SIG-M5 treated with dmso at 0.1 percent for 504 hours (cell line): ENCODE results near the gene MUC6.

Experiments
- DNase-seq: peaks from one replicate; lab custom pipeline; 2025; ENCODE audit not compliant: unreplicated experiment; lab: John Stamatoyannopoulos, UW

The MUC6 gene, protein sequence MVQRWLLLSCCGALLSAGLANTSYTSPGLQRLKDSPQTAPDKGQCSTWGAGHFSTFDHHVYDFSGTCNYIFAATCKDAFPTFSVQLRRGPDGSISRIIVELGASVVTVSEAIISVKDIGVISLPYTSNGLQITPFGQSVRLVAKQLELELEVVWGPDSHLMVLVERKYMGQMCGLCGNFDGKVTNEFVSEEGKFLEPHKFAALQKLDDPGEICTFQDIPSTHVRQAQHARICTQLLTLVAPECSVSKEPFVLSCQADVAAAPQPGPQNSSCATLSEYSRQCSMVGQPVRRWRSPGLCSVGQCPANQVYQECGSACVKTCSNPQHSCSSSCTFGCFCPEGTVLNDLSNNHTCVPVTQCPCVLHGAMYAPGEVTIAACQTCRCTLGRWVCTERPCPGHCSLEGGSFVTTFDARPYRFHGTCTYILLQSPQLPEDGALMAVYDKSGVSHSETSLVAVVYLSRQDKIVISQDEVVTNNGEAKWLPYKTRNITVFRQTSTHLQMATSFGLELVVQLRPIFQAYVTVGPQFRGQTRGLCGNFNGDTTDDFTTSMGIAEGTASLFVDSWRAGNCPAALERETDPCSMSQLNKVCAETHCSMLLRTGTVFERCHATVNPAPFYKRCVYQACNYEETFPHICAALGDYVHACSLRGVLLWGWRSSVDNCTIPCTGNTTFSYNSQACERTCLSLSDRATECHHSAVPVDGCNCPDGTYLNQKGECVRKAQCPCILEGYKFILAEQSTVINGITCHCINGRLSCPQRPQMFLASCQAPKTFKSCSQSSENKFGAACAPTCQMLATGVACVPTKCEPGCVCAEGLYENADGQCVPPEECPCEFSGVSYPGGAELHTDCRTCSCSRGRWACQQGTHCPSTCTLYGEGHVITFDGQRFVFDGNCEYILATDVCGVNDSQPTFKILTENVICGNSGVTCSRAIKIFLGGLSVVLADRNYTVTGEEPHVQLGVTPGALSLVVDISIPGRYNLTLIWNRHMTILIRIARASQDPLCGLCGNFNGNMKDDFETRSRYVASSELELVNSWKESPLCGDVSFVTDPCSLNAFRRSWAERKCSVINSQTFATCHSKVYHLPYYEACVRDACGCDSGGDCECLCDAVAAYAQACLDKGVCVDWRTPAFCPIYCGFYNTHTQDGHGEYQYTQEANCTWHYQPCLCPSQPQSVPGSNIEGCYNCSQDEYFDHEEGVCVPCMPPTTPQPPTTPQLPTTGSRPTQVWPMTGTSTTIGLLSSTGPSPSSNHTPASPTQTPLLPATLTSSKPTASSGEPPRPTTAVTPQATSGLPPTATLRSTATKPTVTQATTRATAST (N-terminal part only)

DNA sequence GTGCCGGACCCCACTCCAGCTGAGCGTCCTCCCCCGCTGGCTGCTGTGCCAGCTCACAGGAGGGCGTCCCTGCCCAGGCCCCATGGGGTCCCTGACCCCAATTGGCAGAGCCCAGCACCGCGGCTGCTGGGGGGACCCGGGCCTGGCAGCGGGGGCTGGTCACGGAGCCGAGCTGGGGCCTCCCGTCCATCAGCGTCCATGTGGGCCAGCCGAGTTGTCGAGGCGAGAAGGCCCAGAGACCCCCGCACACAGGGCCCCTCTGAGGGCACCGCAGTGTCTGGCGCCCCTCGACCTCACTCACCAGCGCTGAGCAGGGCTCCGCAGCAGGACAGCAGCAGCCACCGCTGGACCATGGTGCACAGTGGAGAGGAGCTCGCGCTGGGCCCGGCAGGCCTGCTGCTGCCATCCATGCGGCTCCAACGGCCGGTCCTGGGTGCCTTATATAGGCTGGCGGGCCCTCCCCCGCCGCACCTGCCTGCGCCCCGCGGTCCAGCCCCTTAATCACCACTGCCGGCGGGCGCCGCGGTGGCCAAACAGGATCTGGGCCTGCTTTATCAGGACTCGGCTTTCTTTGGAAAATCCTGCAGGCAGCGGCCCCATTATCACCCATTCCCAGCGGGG is at the start of gene MUC6:
TSS of gene MUC6 (minus strand) at position 416 of the 621 bp plus-strand sequence. CDS start at position 353, 63 bp downstream.
- DNase-seq = no peak

DNA sequence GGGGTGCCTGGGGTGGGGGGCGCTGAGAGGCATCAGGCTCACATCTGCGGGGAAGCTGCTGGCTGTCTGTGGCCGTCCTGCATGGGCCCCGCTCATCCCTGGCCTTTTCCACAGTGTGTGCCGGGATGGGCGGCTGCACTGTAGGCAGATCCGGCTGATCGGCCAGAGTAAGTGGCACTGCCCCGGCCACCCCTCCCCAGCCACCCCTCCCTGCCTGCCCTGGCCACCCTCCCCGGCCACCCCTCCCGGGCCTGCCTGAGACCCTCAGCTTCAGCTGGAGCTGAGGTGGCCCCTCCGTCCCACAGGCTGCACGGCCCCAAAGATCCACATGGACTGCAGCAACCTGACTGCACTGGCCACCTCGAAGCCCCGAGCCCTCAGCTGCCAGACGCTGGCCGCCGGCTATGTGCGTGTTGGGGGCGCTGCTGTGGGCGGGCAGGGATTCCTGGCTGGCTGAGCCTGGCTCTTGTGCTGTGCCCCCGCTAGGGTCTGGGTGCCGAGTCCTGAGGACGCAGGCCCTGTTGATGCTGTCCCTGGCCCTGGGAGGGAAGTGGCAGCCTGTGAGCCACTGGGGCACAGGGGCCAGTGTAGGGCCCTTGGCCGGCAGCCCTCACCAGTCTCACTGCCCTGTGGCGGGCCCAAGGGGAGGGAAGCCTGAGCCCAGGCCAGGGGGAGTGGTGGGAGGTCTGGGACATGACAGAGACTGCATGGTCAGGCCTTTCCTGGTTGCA is 49.1 kb upstream of the MUC6 start:
- DNase-seq = no peak

DNA sequence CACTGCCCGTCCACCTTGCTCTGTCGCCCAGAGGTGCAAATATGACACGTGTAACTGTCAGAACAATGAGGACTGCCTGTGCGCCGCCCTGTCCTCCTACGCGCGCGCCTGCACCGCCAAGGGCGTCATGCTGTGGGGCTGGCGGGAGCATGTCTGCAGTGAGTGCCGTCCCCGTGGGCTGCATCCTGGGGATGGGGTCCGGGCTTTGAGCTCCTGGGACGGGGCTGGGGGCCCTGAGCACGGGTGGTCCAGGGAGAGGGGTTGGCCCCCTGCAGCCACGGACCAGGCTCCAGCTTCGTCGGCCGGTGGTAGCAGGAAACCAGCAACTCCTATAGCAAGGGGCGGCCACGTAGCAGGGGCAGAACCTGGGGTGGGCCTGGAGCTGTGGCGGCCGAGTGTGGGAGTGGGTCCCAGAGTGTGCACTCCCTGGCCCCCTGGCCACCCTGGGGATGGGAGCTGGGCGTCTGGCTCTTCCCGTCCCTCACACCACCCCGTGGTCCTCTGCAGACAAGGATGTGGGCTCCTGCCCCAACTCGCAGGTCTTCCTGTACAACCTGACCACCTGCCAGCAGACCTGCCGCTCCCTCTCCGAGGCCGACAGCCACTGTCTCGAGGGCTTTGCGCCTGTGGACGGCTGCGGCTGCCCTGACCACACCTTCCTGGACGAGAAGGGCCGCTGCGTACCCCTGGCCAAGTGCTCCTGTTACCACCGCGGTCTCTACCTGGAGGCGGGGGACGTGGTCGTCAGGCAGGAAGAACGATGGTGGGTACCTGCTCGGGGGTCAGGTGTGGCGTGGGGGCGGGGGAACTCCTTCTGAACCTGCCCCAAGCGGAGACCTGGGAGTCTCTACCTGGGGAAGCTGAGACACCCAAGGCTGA is 48.3 kb upstream of the MUC6 start:
- no peak for DNase-seq

DNA sequence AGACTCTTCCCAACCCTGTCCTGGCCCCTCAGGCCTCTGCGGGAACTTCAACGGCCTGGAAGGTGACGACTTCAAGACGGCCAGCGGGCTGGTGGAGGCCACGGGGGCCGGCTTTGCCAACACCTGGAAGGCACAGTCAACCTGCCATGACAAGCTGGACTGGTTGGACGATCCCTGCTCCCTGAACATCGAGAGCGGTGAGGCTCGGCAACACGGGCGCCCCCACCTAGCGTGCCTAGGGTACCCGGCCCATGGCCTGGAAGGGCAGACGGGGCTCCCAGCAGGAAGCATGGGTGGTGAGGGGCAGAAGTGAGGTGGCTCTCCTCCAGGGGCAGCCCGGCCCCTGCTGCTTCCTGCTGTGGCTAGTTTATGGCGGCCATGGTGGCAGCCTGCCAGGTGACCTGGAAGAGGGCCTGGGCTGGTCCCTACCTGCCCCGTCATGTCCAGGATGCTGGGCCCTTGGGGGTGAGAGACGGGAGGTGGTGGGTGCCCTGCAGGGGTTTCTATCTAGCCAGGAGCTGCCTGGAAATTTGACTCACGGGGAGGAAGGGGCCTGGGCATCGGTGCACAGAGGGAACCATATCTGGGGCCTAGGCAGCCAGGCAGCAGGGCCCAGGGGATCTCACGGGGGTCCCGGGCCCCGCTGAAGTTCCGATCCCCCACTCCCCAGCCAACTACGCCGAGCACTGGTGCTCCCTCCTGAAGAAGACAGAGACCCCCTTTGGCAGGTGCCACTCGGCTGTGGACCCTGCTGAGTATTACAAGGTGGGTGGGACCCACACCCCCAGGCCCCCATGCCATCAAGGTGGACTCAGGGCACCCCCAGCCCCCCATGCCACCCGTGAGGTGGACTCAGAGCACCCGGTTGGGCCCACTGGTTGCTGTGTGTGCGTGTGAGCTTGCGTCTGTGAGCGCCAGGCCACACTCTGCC is 47.4 kb upstream of the MUC6 start:
- no peak for DNase-seq

DNA sequence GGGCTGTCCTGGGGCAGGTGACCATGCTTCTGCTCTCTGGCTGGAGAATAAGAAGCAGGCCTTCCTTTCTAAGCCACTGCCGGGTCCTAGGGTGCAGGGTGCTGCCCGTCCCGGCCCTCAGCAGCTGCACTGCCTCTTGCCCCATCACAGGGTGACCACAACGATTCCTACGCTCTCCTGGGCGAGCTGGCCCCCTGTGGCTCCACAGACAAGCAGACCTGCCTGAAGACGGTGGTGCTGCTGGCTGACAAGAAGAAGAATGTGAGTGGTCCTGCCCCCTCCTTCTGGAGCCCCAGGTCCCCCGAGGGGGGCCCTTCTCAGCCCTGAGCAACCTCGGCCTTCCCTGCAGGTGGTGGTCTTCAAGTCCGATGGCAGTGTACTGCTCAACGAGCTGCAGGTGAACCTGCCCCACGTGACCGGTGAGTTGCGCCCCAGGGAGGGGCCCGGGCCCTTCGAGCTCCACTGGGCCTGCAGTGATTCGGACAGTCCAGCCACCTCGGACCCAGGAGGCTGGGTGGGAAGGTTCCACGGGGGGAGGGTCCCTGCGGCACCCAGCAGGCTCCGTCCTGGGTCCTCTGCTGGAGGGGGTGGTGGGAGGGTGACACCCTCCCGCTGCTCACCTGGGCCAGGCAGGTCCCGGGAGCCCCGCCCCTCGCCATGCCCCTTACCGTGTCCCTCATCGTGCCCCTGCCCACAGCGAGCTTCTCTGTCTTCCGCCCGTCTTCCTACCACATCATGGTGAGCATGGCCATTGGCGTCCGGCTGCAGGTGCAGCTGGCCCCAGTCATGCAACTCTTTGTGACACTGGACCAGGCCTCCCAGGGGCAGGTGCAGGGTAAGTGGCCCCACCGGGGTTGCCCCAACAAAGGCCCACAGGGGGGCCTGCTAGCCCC is 46.5 kb upstream of the MUC6 start:
- no peak for DNase-seq

DNA sequence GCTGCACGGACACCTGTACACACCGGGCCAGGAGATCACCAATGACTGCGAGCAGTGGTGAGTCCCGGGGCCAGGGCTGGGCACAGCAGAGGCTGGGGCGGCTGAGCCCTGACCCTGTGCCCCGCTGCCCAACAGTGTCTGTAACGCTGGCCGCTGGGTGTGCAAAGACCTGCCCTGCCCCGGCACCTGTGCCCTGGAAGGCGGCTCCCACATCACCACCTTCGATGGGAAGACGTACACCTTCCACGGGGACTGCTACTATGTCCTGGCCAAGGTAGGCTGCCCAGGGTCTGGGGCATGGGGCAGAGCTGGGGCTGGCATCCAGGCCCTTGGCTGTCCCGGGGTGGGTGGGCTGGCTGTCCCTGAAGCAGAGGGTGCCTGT is 45.8 kb upstream of the MUC6 start:
- no peak for DNase-seq

DNA sequence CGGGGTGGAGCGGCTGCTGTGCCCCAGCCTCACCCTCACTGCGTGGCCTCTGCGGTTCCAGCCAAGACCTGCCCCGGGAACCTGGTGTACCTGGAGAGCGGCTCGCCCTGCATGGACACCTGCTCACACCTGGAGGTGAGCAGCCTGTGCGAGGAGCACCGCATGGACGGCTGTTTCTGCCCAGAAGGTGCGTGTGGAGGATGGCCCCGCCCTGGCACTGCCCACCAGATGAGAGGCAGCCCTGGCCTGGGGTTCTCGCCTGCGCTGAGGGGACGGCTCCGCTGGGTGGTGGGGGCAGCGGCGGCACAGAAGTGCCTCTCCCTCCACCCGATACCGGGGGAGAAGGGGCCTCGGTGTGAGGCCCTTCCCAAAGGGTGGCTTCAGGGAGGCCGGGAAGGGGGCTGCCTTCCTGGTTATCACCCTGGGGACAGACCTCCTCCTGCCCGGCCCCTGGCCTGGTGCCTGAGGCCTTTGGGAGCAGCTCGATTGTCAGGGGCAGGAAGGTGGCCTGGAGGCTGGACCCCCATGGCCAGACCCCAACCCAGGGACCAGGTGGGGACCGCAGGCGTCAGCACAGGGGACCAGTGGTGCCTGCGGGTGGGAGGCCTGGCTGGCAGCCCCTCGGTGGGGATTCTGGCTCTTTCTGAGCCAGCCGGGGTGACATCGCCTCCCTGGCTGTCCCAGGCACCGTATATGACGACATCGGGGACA is 45.2 kb upstream of the MUC6 start:
- no peak for DNase-seq

DNA sequence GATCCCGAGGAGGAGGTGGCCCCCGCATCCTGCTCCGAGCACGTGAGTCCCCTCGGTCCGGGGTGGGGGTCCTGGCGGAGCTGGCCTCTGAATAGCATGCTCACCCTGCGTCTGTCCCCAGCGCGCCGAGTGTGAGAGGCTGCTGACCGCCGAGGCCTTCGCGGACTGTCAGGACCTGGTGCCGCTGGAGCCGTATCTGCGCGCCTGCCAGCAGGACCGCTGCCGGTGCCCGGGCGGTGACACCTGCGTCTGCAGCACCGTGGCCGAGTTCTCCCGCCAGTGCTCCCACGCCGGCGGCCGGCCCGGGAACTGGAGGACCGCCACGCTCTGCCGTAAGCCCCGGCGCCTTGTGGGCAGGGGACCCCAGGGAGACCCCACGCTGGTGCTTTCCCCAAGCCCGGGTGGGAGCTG is 41.7 kb upstream of the MUC6 start:
- no peak for DNase-seq

DNA sequence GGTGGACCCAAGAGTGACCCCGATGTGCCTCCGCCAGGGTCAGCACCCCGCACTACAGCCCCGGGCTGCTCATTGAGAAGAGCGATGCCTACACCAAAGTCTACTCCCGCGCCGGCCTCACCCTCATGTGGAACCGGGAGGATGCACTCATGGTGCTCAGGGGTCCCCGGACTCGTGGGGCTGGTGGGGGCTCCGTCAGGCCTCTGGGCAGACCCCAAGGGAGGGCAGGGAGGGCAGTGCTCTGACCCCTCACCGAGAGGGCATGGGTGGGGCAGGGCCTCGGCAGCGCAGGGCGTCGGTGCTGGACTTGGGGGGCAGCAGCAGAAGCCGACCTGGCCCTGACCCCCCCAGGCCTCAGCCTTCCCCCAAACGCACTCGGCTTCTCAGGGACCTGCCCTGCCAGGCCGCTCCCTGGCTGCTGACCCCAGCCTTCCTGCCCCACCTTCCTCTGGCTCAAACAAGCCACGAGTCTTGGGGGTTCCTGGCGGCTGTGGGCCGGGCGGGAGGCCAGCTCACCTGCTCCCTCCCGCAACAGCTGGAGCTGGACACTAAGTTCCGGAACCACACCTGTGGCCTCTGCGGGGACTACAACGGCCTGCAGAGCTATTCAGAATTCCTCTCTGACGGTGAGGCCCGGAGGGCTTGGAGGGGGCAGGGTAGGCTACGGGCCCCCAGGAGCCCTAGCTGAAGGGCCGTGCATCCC is 41.0 kb upstream of the MUC6 start:
- DNase-seq = no peak

DNA sequence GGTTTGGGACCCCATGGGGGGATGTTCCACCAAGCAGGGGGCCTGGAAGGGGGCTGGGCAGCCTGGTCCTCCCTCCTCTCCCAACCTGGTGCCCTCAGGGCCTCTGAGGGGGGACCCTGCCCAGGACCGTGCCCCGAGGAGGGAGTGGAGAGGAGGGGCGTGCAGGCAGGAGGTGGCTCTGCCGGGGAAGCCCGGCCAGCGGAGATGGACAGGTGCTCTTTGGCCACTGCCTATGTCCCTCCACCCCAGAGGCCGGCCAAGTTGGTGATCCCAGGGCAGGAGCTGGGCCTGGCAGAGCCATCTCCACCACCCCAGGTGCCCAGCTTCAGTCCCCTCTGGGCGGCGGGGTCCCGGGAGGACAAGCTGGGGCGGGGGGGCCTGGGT is 40.5 kb upstream of the MUC6 start:
- no peak for DNase-seq

DNA sequence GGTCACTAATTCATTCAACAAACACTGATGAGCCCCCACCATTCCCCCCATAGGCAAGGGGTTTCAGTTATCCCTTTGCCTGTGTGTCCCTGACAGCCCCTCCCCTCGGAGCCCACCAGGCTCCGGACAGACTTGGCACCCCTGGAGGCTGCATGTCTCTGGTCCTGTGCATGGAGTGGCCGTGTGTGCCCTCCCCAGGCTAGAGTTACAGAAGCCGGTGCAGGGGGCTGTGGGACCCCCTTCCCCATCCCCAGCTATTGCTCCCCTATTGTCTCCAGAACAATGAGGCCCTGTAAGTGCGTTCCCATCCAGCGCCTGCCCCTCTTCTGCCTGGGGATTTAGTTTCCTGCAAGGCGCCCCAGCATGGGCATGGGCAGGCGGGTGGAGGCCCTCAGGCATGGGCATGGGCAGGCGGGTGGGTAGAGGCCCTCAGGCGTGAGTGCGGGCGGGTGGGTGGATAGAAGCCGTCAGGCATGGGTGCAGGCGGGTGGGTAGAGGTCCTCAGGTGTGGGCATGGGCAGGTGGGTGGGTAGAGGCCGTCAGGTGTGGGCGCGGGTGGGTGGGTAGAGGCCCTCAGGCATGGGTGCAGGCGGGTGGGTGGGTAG is 39.6 kb upstream of the MUC6 start:
- no peak for DNase-seq

DNA sequence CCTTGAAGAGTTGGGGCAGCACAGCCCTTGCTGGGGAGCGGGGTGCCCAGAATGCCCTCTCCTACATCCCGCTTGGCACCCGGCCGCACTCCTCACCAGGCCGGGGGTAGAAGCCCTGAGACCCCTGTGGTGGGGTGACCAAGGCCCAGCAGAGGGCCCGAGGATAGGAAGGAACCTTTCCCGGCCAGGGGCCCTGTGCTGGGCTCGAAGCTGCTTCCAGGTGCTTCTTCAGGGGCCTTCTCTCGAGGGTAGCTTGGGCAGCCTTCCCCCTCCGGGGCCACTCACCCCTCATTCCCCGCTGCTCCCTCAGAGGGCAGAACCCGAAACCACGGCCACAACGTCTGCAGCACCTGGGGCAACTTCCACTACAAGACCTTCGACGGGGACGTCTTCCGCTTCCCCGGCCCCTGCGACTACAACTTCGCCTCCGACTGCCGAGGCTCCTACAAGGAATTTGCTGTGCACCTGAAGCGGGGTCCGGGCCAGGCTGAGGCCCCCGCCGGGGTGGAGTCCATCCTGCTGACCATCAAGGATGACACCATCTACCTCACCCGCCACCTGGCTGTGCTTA is 38.9 kb upstream of the MUC6 start:
- no peak for DNase-seq

DNA sequence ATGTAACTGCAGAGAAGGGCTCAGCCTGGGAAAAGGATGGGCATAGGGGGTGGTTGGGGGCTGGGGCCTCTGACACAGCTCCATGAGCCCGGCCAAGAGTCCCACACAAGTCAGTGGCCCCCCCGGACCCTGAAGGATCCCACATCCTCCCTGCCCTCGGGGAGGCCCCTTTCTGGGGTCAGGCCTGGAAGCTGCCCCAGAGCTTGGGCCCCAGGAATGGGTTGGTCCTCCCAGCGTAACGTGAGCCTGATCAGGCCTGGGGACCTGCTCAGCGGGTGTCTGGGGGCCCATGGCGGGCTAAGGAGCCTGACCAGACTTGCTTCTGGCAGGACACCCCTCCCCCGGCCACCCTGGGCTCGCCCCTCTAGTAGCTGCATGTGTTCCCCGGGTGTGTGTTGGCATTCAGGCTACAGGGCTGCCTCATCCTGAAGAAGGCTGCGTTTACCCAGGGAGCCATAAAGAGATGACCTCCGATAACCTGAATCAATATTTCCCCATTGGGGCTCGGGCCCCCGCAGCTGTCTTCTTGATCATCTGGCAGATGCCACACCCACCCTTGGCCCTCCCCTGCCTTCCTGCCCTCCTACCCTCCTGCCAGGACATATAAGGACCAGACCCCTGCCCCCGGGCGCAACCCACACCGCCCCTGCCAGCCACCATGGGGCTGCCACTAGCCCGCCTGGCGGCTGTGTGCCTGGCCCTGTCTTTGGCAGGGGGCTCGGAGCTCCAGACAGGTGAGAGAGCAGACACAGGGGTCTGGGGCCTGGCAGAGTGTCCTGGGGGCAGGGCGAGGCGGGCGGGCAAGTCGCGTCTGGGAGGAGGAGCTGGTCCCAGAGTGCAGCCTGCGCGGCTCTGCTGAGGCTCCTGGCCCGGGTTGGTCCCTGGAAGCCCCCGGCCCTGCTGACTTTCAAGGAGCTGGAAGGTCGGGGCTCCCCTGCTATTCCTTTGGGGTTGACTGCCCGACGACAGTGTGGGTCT is 38.0 kb upstream of the MUC6 start, which contains the start of gene MUC2:
TSS of gene MUC2 (plus strand) at position 631 of the 978 bp plus-strand sequence.
- DNase-seq = no peak

DNA sequence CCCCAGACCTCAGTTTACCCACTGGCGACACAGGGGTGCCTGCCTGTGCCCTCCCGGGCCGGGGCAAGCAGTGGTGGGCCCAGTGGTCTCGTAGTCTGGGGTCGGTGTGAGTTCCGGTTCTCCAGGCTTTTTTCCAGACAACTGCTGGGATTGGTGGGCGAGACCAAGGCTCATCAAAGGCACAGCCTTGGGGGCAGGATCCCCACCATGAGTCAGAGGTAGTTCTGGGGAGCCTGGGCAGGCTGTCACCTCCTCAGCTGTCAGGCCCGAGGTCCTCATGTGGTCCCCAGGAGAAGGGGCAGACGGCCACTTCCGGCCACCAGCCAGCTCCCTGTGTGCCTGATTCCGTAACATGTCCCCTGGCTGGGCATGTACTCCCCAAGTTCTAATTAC is 37.3 kb upstream of the MUC6 start:
- no peak for DNase-seq
